ENCODE results near the gene NAB2.
"Not testable (repeated sequence)": the region's sequence is repeated elsewhere in the genome, so short reads cannot be mapped to it uniquely, and the experiment has no call there.

Gene NAB2

DNA sequence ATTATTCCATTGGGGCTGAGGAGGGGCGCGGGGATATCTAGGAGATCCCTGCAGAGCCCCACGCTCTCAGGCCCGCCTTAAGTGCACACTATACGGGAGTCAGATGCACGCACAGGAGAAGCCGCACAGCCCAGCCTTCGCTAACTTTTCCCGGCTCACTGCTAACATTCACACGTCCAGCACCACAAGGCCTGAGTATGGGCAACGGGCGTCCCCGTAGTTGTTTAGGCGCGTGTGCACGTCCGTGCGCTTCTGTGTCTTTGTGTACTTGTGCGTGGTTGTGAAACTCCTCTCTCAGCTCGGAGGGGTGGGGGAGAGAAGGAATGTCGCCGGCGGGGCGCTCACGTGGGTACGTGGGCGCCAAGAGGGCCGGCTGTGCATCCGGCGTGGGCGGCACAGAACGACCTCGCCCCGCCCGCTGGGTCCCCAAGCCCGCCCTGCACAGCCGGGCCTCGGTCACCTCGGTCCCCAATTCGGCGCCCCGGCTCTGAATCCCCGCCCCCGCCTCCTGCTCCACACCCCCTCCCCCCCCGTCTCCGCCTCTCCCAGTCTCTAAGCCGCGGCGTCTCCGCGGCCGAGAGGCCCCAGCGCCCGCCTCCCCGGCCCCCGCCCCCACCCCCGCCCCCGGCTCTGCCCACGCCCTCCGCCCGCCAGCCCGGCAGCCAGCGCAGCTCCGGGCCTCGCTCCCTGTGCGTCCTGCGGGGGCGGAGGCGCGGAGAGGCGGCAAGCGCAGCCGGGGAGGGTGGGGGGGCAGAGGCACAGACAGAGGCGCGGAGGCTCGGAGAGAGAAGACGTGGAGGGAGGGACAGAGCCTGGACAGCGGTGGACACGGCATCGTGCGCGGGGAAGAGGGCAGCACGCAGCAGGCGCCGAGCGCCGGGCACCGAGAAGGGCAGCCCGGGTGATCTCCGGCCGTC is at the start of gene NAB2:
NAB2 (plus strand) TSS at position 761 of the 917 bp plus-strand sequence. CDS start 158 bp downstream, outside the sequence.
- peak; percentile 86 for DNase-seq (ENCODE audit: low read depth)

- no peak for DNase-seq (ENCODE audit: low read depth)
Observed at GRCh38 chr12:57040211-57040610, 48.7 kb upstream of the NAB2 start.

- DNase-seq (ENCODE audit: low read depth): no peak
Observed at GRCh38 chr12:57040750-57041149, 48.2 kb upstream of the NAB2 start.

GRCh38 chr12:57042695-57043094 is 46.2 kb upstream of the NAB2 start:
- DNase-seq (ENCODE audit: low read depth): no peak

DNA sequence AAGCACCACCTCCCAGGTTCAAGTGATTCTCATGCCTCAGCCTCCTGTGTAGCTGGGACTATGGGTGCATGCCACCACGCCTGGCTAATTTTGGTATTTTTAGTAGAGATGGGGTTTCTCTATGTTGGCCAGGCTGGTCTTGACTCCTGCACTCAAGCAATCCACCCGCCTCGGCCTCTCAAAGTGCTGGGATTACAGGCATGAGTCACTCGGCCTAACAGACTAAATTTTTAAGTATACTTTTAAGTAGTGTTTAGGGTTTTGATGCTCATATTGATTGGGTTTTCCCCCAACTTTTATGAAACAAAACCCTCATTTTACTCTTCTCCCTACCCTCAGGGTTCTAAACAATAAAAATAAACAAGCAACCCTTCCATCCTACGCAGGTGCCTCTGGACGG is 44.4 kb upstream of the NAB2 start:
- DNase-seq (ENCODE audit: low read depth): no peak

DNA sequence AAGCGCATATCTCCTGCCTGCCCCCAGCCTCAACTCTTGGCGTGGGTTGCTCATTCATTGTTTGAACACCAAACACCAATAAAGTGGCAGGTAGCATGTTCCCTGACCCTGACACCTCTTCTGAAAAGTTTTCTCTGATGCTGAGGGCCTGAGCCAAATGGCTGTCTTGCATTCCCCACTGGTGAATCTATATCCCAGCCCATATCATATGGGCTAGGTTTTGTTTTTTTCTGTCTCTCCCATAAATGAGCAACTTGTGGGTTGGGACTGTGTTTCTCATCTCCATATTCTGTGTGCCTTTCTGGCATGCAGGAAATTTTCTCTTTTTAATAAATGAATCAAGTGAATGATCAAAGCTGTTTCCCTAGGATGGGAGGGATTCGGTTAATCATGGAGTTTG is 44.0 kb upstream of the NAB2 start:
- no peak for DNase-seq (ENCODE audit: low read depth)

DNA sequence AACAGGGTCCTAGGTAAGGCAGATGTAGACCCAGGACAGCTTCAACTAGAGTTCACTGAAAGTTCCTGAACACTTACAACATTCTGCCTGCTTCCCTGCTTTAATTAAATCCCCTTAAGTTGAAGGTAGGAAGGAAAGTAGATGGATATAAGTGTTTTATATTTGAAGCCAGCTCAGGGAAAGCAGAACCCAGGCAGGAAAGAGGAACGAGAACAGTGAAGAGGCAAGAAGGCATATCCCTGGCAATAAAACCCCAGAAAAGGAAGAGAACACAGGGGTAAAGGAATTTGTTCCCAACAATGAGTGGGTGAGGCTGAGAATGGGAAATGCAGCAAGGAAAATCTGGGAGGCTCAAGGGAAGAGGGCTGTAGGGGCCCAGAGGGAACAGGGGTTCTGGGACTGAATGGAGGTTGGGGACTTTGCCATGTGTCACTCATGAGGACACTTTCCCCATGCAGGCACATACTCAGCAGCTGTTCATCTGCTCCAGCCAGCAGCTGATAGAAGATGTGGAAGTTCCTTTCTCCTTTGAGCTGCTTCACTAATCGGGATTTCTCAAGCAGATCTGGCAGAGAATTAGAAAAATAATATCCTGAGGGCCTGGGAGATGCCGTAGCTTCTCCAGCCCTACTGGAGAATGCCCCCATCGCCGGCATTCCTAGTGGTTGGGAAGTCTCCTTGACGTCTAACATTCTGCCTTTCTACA is 42.7 kb upstream of the NAB2 start:
- no peak for DNase-seq (ENCODE audit: low read depth)

GRCh38 chr12:57046947-57047890 is 41.7 kb upstream of the NAB2 start:
- no peak for DNase-seq (ENCODE audit: low read depth)

GRCh38 chr12:57047981-57048380 is 40.9 kb upstream of the NAB2 start:
- no peak for DNase-seq (ENCODE audit: low read depth)

DNA sequence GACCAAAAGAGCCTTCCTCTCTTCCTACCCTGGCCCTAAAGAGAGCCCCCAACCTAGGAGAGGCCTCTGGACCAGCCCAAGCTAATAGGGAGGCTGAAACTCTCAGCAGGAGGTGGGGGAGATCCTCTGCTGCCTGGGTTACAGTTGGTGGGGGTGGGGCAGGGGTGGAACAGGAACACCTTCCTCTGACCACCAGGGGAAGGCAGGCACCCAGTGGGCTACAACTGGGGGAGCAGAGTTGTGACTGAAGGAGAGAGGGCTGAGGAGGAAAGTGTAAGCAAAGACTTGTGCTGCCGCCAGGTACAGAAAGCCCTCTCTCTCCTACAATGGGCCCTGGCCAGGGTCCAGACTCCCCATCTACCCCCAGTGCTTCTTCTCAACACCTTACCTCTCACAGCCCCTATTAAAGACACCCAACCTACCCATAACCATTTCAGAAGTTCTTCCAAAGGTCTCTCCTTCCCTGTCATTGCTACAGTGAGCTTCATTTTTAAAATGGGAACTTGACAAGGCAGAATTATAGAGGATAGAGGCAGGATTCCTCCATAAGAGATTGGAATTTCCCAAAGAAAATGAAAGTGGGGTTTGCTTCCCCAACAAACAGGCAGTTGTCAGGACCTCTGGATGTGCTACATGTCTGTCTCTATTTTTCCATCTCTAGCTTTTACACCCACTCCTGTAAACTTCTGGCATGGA is 40.3 kb upstream of the NAB2 start:
- DNase-seq (ENCODE audit: low read depth): no peak

DNA sequence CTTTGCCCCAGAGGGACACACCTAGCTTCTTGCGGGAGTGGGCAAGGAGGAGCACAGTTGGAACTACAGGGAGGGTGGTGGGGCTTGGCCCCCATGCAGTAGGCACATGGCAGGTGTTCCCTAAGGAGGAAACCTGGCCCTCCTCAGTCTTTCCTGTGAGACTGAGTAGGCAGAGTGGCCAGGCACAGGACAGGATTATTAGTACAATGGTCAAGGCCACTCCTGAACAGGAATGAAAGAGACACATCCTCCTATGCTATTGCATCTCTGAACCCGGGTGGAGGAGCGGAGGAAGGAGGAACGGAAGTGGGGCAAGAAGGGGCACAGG is 39.8 kb upstream of the NAB2 start:
- DNase-seq (ENCODE audit: low read depth): no peak

DNA sequence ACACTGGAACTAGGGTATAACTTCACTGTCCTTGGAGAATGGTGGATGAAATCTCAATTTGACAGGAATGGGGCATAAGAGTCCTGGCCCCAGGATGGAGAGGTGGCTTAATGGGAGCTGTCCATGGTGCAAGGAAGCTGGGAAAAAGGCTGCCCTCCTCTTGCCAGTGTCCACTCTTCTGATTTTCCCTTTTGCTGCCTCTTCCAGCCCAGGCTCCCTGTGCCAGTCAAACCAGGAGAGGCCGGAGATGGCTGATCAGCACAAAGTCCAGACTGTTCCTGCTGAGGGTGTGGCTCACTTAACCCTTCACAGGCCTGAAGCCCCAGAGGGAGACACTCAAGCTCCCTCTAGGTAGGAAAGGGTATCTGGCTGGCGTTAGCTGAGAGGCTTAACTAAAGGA is 39.0 kb upstream of the NAB2 start, which contains the start of gene MYO1A:
MYO1A (minus strand) TSS at position 240 of the 400 bp plus-strand sequence. CDS start 1,806 bp downstream, outside the sequence.
- DNase-seq (ENCODE audit: low read depth): no peak

DNA sequence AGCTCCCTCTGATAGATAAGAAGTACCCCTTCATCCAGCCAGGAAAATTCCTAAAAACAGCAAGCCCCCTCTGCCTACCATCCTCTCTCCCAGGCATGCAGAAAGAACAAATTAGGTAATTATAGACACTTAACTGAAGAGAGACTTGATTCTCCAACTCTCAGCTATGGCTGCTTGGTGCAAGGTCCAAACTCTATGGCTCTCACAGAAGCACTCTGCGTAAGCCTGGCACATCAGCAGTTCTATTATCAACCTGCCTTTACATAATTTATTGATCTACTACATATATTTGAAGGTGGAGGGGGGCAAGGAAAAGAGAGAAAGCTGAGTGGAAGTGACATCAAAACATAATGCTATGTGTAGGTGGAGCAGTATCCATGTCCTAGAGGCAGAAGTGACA is 37.9 kb upstream of the NAB2 start:
- DNase-seq (ENCODE audit: low read depth): no peak

- not testable (repeated sequence) for DNase-seq (ENCODE audit: low read depth)
Observed at GRCh38 chr12:57053146-57053545, 35.8 kb upstream of the NAB2 start.

GRCh38 chr12:57053901-57054300 is 35.0 kb upstream of the NAB2 start:
- DNase-seq (ENCODE audit: low read depth): not testable (repeated sequence)

DNA sequence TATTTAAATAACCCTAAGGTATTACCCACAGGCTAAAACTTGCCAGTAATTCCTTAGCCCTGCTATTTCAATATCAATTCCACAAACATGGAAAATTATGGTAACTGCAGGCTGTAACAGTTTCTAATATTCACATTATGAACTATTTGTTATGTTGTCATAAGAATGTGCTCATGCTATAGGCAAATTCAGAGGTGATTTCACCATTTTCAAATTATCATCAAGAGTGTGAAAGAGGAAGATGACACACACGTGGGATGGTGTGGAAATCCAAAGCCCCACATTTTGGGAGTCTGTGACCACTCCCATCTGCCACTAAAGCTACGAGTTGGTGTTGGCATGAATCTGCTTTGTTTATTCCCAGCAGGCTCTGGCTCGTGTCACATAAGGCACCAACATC is 33.1 kb upstream of the NAB2 start:
- DNase-seq (ENCODE audit: low read depth): no peak

- no peak for DNase-seq (ENCODE audit: low read depth)
Observed at GRCh38 chr12:57057067-57057751, 31.7 kb upstream of the NAB2 start.

GRCh38 chr12:57058454-57058853 is 30.5 kb upstream of the NAB2 start:
- DNase-seq (ENCODE audit: low read depth): no peak

GRCh38 chr12:57063991-57064685 is 24.8 kb upstream of the NAB2 start:
- peak; percentile 14 for DNase-seq (ENCODE audit: low read depth)

DNA sequence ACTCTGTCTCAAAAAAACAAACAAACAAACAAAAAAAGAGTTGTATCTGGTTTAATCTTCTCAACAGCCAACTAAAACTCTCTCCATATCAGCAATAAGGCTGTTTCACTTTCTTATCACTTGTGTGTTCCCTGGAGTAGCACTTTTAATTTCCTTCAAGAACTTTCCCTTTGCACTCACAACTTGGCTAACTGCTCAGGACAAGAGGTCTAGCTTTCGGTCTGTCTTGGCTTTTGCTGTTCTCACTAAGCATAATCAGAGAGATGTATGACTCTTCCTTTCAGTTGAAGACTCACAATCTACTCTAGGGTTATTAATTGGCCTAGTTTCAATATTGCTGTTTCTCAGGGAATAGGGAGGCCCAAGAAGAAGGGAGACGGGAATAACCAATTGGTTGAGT is 22.7 kb upstream of the NAB2 start:
- no peak for DNase-seq (ENCODE audit: low read depth)
